ENCODE data around the gene STAC. TPM values are rescaled to one million over a fixed set of nuclear protein-coding genes. Genes with fewer than 3 reads are reported as not detected.

Gene STAC
- total RNA-seq, 2 donors from 2014 or later, result 0.42 to 1.1 TPM

DNA sequence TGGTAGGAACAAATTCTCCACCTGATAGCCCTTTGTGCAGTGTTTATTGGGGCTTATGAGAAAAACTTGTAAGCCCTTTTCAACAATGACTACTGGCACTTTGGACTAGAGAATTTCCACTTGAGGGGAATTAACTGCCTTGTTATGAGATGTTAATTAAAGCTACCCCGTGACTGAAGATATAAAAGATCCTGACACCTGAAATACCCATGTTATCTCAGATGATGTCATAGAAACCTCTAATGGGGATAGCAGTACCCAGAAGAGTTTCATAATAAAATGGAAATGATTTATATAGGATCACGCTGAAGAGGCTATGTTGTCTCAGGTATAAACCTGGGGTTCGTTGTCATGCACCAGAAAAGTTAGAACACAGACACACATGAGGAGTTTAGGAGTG, 14.5 kb upstream of the STAC start:
- no peaks in the 10 kb centered on the region for H3K4me1 ChIP-seq
- H3K27me3 ChIP-seq, result no peaks in the 10 kb centered on the region
- DNase-seq, result no peak
- H3K4me3 ChIP-seq, result no peak overlapping the region
- TF ChIP-seq, protein P1, sequence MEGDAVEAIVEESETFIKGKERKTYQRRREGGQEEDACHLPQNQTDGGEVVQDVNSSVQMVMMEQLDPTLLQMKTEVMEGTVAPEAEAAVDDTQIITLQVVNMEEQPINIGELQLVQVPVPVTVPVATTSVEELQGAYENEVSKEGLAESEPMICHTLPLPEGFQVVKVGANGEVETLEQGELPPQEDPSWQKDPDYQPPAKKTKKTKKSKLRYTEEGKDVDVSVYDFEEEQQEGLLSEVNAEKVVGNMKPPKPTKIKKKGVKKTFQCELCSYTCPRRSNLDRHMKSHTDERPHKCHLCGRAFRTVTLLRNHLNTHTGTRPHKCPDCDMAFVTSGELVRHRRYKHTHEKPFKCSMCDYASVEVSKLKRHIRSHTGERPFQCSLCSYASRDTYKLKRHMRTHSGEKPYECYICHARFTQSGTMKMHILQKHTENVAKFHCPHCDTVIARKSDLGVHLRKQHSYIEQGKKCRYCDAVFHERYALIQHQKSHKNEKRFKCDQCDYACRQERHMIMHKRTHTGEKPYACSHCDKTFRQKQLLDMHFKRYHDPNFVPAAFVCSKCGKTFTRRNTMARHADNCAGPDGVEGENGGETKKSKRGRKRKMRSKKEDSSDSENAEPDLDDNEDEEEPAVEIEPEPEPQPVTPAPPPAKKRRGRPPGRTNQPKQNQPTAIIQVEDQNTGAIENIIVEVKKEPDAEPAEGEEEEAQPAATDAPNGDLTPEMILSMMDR (IDR thresholded peaks at IDR 0.05), result no peak
- intact Hi-C loops (cut with DNase I), result no loop called here
- H3K27ac ChIP-seq, result no peak overlapping the region
- no peaks in the 10 kb centered on the region for H3K36me3 ChIP-seq
- H3K9me3 ChIP-seq, result no peaks in the 10 kb centered on the region
- no peak overlapping the region for H3K9ac ChIP-seq (ENCODE audit: low read depth in 2 of 2, low read length in 2 of 2)

DNA sequence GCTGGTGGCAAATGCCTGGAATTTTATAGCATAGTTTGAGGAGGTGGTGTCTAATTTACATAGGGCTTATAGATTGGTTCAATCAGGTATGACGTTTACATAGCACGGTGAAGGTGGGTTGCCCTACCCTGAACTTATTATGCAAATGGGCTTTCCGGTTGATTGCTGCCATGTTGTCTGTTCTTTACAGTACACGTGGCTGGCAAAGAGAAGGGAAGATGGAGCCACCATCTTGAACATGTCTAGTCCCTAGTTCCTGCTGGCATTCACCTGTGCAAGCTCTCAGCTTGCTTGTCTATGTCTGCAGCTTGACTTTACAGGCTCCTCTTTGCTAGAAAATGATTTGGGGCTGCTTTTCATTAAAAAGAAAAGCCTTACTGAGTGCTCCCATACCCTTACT, 14.0 kb upstream of the STAC start:
- no peak overlapping the region for H3K9ac ChIP-seq (ENCODE audit: low read depth in 2 of 2, low read length in 2 of 2)
- intact Hi-C loops (cut with DNase I), result no loop called here
- H3K4me1 ChIP-seq, result no peaks in the 10 kb centered on the region
- H3K4me3 ChIP-seq, result no peak overlapping the region
- TF ChIP-seq, protein P1 (IDR thresholded peaks at IDR 0.05), result no peak
- H3K9me3 ChIP-seq, result no peaks in the 10 kb centered on the region
- H3K27ac ChIP-seq, result no peak overlapping the region
- no peaks in the 10 kb centered on the region for H3K27me3 ChIP-seq
- no peak for DNase-seq
- no peaks in the 10 kb centered on the region for H3K36me3 ChIP-seq

DNA sequence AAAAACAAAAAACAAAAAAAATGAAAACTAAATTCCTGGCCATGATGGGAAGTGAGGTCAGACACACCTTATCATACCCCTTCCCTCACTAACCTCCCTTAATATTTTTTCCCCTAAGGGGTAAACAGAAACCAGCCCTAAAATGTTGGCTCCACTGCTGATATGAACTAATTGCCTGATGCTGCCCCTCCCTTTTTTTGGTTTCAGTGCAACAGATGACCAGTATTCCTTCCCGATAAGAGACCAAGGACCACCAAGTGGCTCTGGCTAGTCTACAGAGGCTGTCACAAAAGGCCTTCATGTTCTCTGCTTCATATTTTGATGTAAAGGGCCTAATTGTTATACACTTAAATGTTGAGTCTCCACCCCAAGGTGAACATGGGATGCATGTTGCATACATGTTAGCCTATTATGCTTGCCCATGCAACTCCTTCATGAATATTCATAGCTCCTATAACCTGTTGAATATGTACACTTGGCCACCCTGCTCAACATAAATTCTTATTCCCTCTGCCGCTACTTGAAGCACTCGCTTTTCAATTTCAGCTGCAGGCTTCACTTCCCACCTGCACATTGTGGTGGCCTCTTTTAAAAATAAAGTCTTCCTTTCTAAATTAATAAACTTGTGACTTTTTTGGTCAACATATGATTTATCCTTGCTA, 12.3 kb upstream of the STAC start:
- H3K4me3 ChIP-seq, result no peak overlapping the region
- TF ChIP-seq, protein P1 (IDR thresholded peaks at IDR 0.05), result no peak
- intact Hi-C loops (cut with DNase I), result no loop called here

GRCh38 chr3:36372534-36372935, 7.8 kb upstream of the STAC start:
- H3K9ac ChIP-seq (ENCODE audit: low read depth in 2 of 2, low read length in 2 of 2), result no peak overlapping the region

More for the DNA sequence above, 12.3 kb upstream of the STAC start:
- Histone ChIP-seq H3K4me1 (no peaks in the 10 kb centered on the region), H3K27ac (no peak overlapping the region), H3K36me3 (no peaks in the 10 kb centered on the region), H3K9ac (ENCODE audit: low read depth in 2 of 2, low read length in 2 of 2) (no peak overlapping the region), H3K27me3 (no peaks in the 10 kb centered on the region), H3K9me3 (no peaks in the 10 kb centered on the region)
- DNase-seq, result no peak

DNA sequence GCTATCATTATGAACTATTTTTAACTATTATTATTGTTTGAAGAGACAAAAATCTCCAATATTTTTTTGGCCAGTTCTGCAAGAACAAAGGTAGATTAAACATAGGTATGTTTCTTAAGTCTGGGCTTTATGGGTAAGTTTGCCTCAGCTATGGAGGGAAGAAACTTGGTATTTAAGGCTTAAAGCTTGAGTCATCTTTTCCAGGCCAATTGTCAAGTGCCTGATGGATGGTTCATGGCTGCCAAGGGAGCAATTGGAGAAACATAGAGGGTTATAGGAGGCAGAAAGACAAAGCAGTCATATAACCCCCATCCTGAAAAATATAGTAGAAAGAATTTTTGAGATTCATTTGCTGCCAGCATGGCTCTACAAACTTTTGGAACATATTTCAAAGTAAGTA, 7.2 kb upstream of the STAC start:
- Histone ChIP-seq H3K27ac (no peak overlapping the region), H3K27me3 (no peaks in the 10 kb centered on the region), H3K9me3 (no peaks in the 10 kb centered on the region), H3K9ac (ENCODE audit: low read depth in 2 of 2, low read length in 2 of 2) (no peak overlapping the region), H3K36me3 (no peaks in the 10 kb centered on the region), H3K4me3 (no peak overlapping the region), H3K4me1 (no peaks in the 10 kb centered on the region)
- DNase-seq, result no peak
- intact Hi-C loops (cut with DNase I), result no loop called here
- TF ChIP-seq, protein P1 (IDR thresholded peaks at IDR 0.05), result no peak

More at GRCh38 chr3:36372534-36372935, 7.8 kb upstream of the STAC start:
- Histone ChIP-seq H3K36me3 (no peaks in the 10 kb centered on the region), H3K4me3 (no peak overlapping the region), H3K27ac (no peak overlapping the region), H3K27me3 (no peaks in the 10 kb centered on the region), H3K4me1 (no peaks in the 10 kb centered on the region), H3K9me3 (no peaks in the 10 kb centered on the region)
- no peak for DNase-seq
- intact Hi-C loops (cut with DNase I), result no loop called here
- TF ChIP-seq, protein P1 (IDR thresholded peaks at IDR 0.05), result no peak

Data from colonic mucosa (tissue), 4 donors.